ENCODE measurements around the gene ZNF224.

- no peak for TF ChIP-seq POLR2A (IDR thresholded peaks at IDR 0.05; ENCODE audit: low read length)
- no peak for TF ChIP-seq GATA1 (IDR thresholded peaks at IDR 0.05; ENCODE audit: low read depth, low read length)
These were observed 55.6 kb downstream of the ZNF224 start for GRCh38 chr19:44149776-44150175.
